ENCODE data around the gene SENP8.
"Not testable (repeated sequence)": the region's sequence is repeated elsewhere in the genome, so short reads cannot be mapped to it uniquely, and the experiment has no call there.

The SENP8 gene

GRCh38 chr15:72168131-72168807 lies 50.1 kb downstream of the SENP8 start:
- ChIA-PET POLR2A (ENCODE audit: low non-redundant PET) (no interaction called here), CTCF (interaction anchor here (0.5 to 2.0 kb wide), 3 partner anchors 11 to 12 kb away, joined by 3 to 7 read pairs (median 5); no protein-coding TSS in a partner anchor)
- peak overlapping the region; percentile 48 for H3K27ac ChIP-seq
- TF ChIP-seq CTCF (conservative IDR thresholded peaks at IDR 0.05; ENCODE audit: low read depth), result no peak
- peak; percentile 67 for DNase-seq (ENCODE audit: low spot score)

GRCh38 chr15:72168808-72169190 lies 50.6 kb downstream of the SENP8 start:
- H3K27ac ChIP-seq, result peak overlapping the region; percentile 48
- DNase-seq (ENCODE audit: low spot score), result no peak
- TF ChIP-seq CTCF (conservative IDR thresholded peaks at IDR 0.05; ENCODE audit: low read depth), result no peak
- ChIA-PET CTCF (interaction anchor here (0.7 to 2.0 kb wide), 2 partner anchors 11 to 12 kb away, joined by 5 to 7 read pairs; no protein-coding TSS in a partner anchor), POLR2A (ENCODE audit: low non-redundant PET) (no interaction called here)

- no peak for DNase-seq (ENCODE audit: low spot score)
- CTCF ChIA-PET, result interaction anchor here (0.7 kb wide), 1 partner anchor 11 kb away, joined by 7 read pairs; no protein-coding TSS in a partner anchor
- TF ChIP-seq CTCF (conservative IDR thresholded peaks at IDR 0.05; ENCODE audit: low read depth), result no peak
- H3K27ac ChIP-seq, result no peak overlapping the region
- POLR2A ChIA-PET (ENCODE audit: low non-redundant PET), result no interaction called here
Observed at GRCh38 chr15:72169236-72169920, 51.2 kb downstream of the SENP8 start.

GRCh38 chr15:72169921-72170611 lies 51.9 kb downstream of the SENP8 start:
- POLR2A ChIA-PET (ENCODE audit: low non-redundant PET), result no interaction called here

GRCh38 chr15:72170691-72171090 lies 52.5 kb downstream of the SENP8 start:
- no peak for DNase-seq (ENCODE audit: low spot score)
- no peak overlapping the region for H3K27ac ChIP-seq
- TF ChIP-seq CTCF (conservative IDR thresholded peaks at IDR 0.05; ENCODE audit: low read depth), result no peak
- POLR2A ChIA-PET (ENCODE audit: low non-redundant PET), result no interaction called here
- CTCF ChIA-PET, result interaction anchor here (0.6 kb wide), 1 partner anchor 128 kb away, joined by 5 read pairs; no protein-coding TSS in a partner anchor

More at GRCh38 chr15:72169921-72170611, 51.9 kb downstream of the SENP8 start:
- no peak overlapping the region for H3K27ac ChIP-seq
- no peak for TF ChIP-seq CTCF (conservative IDR thresholded peaks at IDR 0.05; ENCODE audit: low read depth)
- CTCF ChIA-PET, result interaction anchor here (0.6 kb wide), 1 partner anchor 127 kb away, joined by 5 read pairs; no protein-coding TSS in a partner anchor
- DNase-seq (ENCODE audit: low spot score), result no peak

- H3K27ac ChIP-seq; POLR2A ChIA-PET (ENCODE audit: low non-redundant PET); DNase-seq (ENCODE audit: low spot score); CTCF ChIA-PET: not testable (repeated sequence)
Observed at GRCh38 chr15:72171978-72172377, 53.8 kb downstream of the SENP8 start.
